HG03342 (cell line): Measurements from ENCODE around the gene BRIP1.

Source experiments
- ATAC-seq: cut with Tn5 transposase; IDR thresholded peaks from one replicate; pipeline ENCODE4 v1.9.1; 2021; ENCODE audit warnings: mild to moderate bottlenecking, moderate library complexity; ENCODE audit not compliant: unreplicated experiment

Gene BRIP1

GRCh38 chr17:61764846-61765245 lies 98.5 kb downstream of the BRIP1 start:
- ATAC-seq, result no peak

DNA sequence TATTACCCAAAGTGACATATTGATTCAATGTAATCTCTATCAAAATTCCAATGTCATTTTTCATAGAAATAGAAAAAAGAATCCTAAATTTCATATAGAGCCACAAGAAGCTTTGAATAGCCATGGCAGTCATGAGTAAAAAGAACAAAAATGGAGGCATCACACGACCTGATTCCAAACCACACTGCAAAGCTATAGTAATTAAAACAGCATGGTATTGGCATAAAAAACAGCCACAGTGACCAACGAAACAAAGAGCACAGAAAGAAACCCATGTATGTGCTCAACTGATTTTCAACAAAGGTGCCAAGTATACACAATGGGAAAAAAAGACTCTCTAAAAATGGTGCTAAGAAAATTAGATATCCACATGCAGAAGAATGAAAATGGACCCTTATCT lies 101.5 kb downstream of the BRIP1 start:
- ATAC-seq, result no peak

GRCh38 chr17:61759362-61759761 lies 104.0 kb downstream of the BRIP1 start:
- ATAC-seq, result no peak

DNA sequence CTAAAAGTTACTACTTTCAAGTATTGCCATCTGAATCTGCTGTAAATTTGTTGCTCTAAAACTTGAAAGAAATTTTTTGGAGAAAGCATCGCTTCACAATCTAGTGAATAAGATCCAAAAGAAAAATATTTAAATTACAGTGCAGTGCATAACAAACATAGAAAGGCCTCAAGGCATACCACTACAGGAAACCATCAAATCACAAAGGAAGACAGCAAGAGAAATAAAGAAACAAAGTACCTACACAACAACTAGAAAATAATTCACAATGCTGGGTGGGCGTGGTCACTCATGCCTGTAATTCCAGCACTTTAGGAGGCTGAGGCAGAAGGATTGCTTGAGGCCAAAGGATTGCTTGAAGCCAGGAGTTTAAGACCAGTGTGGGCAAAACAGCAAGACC lies 104.9 kb downstream of the BRIP1 start:
- ATAC-seq, result no peak

GRCh38 chr17:61757168-61757567 lies 106.2 kb downstream of the BRIP1 start:
- ATAC-seq, result peak; percentile 67

DNA sequence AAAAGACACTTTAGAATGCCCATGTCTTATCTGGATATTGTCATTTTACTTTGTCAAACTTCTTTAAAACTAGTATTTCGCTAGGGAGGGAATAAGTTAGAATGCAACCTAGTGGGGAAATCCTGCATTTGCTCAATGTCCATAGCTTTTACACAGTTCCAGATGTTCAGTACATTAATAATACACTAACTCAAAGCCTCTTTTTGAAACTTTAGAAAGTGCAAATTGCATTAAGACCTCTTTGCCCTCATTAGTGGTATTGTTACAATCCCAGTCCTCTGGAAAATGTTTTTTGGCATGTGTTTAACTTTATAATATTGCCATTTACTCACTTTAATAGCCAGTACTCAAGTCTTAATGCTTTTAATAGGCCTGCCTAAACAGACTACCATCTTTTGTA lies 106.8 kb downstream of the BRIP1 start:
- ATAC-seq, result no peak

DNA sequence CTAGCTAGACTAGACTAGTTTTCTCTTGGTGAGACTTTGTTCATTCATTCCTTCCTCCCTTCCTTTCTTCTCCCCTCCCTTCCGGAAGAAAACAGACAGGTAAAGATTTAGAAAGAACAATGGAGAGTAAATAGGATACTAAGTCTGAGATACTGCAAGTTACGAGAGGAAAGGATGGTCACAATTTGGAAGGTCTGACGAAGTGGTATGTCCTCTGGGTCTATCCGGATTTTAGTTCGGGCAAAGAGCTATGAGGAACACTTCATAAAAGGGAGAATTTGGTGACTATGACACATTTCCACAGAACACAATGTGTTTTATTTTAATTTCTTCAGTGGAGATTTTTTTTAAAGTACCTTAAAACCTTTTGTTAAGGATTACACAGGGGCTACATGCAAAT lies 107.7 kb downstream of the BRIP1 start:
- ATAC-seq, result no peak

GRCh38 chr17:61755078-61755477 lies 108.2 kb downstream of the BRIP1 start:
- ATAC-seq, result no peak

DNA sequence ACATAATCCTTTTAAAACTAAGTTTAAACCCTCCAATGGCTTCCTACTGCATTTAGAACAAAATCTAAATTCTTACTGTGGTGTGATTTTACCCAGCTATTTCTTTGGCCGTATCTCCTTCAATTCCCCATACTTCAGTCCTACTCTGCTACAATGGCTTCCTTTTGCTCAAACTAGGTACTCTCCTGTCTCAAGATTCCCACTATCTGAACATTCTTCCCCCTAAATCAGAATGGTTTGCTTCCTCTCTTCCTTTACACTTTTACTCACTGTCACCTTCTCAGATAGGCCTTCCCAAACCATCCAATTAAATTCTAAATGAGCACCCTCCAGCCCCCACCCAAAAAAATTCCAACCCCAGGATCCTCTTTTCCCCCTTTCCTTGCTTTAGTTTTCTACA lies 109.2 kb downstream of the BRIP1 start:
- ATAC-seq, result no peak

DNA sequence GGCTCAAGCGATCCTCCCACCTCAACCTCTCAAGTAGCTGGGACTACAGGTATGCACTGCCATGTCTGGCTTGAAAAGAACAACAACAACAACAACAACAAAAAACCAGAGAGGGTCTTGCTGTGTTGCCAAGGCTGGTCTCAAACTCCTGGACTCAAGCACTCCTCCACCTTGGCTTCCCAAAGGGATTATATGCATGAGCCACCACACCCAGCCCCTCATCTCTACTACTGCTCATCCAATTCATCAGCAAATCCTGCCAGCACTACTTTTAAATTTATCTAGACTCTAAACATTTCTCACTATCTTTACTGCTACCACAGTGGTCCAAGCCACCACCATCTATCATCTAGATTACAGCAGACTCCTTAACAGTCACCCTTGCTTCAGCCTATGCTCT lies 109.6 kb downstream of the BRIP1 start:
- no peak for ATAC-seq

DNA sequence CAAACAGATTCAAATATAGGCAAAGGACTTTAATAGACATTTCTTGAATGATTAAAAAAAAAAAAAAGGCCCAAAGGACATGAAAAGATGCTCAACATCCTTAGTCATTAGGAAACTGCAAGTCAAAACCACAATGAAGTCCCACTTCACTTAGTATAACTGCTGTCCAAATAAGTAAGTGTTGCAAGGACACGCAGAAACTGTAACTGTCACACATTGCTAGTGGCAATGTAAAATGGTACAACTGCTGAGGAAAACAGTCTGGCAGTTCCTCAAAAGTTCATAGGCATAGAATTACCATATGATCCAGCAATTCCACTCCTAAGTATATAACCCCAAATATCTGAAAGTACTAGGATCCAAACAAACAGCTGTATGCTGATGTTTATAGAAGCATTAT lies 112.7 kb downstream of the BRIP1 start:
- peak; percentile 93 for ATAC-seq

DNA sequence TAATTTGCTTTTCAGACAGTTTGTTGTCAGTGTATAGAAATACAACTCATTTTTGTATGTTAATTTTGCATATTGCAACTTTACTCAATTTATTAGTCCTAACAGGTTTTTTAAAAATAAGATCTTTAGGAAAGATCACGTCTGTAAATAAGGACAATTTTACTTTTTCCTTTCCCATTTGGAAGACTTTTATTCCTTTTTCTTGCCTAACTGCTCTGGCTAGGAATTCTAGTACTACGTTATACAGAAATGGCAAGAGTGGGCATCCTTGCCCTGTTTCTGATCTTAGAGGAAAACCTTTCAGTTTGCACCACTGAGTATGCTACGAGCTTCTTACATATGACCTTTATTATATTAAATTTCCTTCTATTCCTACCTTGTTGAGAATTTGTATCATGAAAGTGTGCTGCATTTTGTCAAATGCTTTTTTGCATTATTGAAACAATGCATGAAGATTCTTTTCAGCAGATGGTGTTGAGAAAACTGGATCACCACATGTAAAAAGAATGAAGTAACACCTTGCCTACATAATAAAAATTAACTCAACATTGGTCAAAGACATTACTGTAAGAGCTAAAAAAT lies 113.4 kb downstream of the BRIP1 start:
- no peak for ATAC-seq

DNA sequence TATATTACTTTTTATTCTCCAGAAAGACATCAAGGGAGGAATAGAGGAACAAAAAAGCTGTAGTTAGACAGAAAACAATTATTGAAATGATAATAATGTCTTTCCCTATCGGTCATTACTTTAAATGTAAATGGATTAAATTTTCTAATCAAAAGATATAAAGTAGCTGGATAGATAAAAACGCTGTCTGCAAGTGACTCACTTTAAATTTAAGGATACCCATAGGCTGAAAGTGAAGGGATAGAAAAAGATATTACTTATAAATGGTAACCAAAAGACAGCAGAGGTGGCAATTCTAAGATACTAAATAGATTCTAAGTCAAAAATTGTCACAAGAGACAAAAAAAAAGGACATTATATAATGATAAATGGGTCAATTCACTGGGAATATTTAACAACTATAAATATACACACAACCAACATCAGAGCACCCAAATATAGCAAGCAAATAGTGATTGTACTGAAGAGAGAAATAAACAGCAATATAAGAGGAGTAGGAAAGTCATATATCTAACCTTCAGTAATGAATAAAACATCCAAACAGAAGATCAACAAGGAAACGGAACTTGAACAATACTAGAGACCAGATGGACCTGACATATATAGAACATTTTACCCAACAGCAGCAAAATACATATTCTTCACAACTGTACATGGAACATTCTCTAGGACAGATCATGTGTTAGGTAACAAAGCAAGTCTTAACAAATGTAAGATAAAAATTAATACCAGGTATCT lies 116.9 kb downstream of the BRIP1 start:
- no peak for ATAC-seq

GRCh38 chr17:61744804-61745203 lies 118.5 kb downstream of the BRIP1 start:
- no peak for ATAC-seq

- no peak for ATAC-seq
Observed at GRCh38 chr17:61744252-61744651, 119.1 kb downstream of the BRIP1 start.

GRCh38 chr17:61743766-61744165 lies 119.6 kb downstream of the BRIP1 start:
- no peak for ATAC-seq

GRCh38 chr17:61739002-61739401 lies 124.3 kb downstream of the BRIP1 start:
- no peak for ATAC-seq

GRCh38 chr17:61738249-61738648 lies 125.1 kb downstream of the BRIP1 start:
- ATAC-seq, result no peak

DNA sequence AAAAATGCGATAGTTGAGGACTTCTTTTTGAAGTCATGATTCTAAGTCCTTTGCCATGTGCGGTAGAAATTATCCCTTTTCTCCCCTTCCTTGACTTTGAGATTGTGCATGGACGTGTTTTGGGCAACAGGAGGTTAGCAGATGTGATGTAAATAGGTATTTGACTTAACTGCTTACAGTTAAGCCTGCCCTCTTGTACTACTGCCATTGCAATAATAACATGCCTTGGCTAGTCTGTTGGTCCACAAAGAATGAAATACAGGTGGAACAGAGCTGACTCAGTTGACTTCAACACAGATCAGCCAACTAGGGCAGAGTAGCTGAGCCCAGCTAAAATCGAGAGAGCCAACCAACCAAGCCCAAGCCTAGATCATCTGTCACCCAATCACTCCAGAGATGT lies 125.5 kb downstream of the BRIP1 start:
- no peak for ATAC-seq

DNA sequence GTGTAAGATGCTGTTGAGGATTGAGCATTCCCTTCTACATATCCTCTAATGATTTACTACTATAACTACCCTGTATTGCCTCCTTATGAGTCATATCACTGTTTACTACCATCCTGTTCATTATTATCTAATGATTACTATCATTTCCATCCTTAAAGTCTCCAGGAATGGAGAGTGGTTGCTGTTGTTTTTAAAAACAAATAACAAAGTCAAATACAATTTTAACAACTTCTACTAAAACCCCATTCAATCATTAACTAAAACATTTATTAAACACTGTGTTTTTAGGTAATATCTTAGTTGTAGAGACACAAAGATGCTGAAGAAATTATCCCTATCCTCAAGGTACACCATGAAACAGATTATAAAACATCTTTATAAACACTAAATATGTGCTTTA lies 126.9 kb downstream of the BRIP1 start:
- no peak for ATAC-seq

- no peak for ATAC-seq
Observed at GRCh38 chr17:61735807-61736206, 127.5 kb downstream of the BRIP1 start.

DNA sequence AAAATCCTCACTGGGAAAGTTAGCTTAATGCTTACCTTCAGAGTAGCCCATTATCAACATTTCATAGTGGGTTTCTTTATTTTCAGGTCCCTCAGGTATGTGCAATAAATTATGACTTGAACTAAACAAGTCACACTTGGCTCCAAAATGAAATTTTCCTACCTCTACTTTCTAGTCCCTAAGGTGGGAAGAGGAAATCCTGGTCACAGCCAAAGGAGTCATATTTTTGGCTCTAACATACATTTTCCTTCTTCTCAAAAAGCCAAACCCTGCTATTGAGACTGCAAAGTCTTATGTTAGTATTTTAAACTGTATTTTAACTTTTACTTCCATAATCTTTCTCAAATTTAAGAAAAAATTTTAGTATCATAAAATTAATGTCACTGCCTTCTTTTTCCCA lies 128.9 kb downstream of the BRIP1 start:
- ATAC-seq, result no peak

DNA sequence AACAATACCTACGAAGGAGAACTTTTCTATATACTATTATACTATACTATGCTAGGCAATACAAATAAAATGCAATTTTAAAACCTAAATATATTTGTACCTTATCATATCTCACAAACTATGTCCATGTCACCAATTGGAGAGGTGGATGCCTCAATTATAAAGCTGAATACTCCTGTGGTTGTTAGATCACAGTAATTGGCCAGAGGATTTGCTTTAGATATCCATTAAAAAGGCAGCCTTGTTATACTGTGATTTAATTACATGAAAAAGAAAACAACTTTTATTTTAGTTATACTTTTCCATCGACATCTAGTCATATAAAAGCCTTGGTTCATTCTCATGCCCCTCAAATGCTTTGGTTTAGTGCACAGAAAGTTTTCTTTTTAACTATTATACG lies 129.3 kb downstream of the BRIP1 start:
- no peak for ATAC-seq
